T-cell (primary cell): ENCODE data around the gene PLA2G2A. TPM values are rescaled to one million over a fixed set of nuclear protein-coding genes. Genes with fewer than 3 reads are reported as not detected.
"Not testable (repeated sequence)": the region's sequence is repeated elsewhere in the genome, so short reads cannot be mapped to it uniquely, and the experiment has no call there.

Experiments used
- ATAC-seq, 4 experiments: fragments of 200-7000 bp in 3 of 4; fragments of 150-1000 bp in 1 of 4; cut with Tn5 transposase; replicated peaks in 1 of 4; 1 replicate in 3 of 4; 2 replicates in 1 of 4; pipeline ENCODE4 v1.10.0; 2021; ENCODE audit warnings: moderate library complexity in 3 of 4, mild to moderate bottlenecking in 2 of 4, moderate number of reproducible peaks in 1 of 4
- CTCF ChIA-PET, 2 donors: fragments of 300-600 bp; sonication (Branson Sonifier 250); formaldehyde crosslinking; loops; one replicate each; lab custom pipeline; 2022; ENCODE audit warnings: antibody characterized with exemption in 2 of 2; lab: Charles Lee
- POLR2A ChIA-PET, 2 donors: fragments of 300-600 bp; sonication (Branson Sonifier 250); formaldehyde crosslinking; loops; one replicate each; lab custom pipeline; 2022; ENCODE audit warnings: antibody characterized with exemption in 2 of 2; lab: Charles Lee
- DNase-seq, 35 experiments: peaks; one replicate each; pipeline versions ENCODE4 v3.0.0 to v3.0.0-alpha.2; 2013 to 2023
- H3K27ac ChIP-seq: one replicate; pipeline ENCODE4 v1.5.1; 2013; ENCODE audit warnings: low read length
- H3K27me3 ChIP-seq, 2 experiments: replicated peaks in 1 of 2; 1 replicate in 1 of 2; 2 replicates in 1 of 2; pipeline versions ENCODE4 v1.6.1 to v1.7.0; 2013; ENCODE audit warnings: low read length in 1 of 2, mixed read lengths in 1 of 2; ENCODE audit not compliant: control insufficient read depth in 2 of 2, insufficient read depth in 2 of 2; ENCODE audit errors: extremely low read depth in 1 of 2
- H3K36me3 ChIP-seq, 2 donors: 1 replicate in 1 of 2; 2 replicates in 1 of 2; pipeline versions ENCODE4 v1.6.1 to v1.7.0; 2013; ENCODE audit warnings: low read length in 1 of 2; ENCODE audit not compliant: control insufficient read depth in 2 of 2, insufficient read depth in 1 of 2; ENCODE audit errors: extremely low read depth in 1 of 2
- H3K4me1 ChIP-seq, 2 experiments: 1 replicate in 1 of 2; 2 replicates in 1 of 2; pipeline versions ENCODE4 v1.6.1 to v1.7.0; 2013; ENCODE audit warnings: low read length in 2 of 2, mixed read lengths in 1 of 2; ENCODE audit not compliant: insufficient read depth in 2 of 2, control insufficient read depth in 1 of 2; ENCODE audit errors: extremely low read depth in 1 of 2
- H3K4me3 ChIP-seq, 2 donors: 1 replicate in 1 of 2; 2 replicates in 1 of 2; pipeline versions ENCODE4 v1.5.1 to v1.7.0; 2013; ENCODE audit warnings: mild to moderate bottlenecking in 2 of 2, low read length in 1 of 2, moderate library complexity in 1 of 2; ENCODE audit not compliant: control insufficient read depth in 1 of 2; ENCODE audit errors: extremely low read depth in 1 of 2
- H3K9me3 ChIP-seq: 2 replicates; pipeline ENCODE4 v1.7.0; 2013
- H3K27ac Mint-ChIP-seq, 2 donors: one replicate each; pipeline ENCODE4 v1.8.0; 2020 to 2021; ENCODE audit warnings: mild to moderate bottlenecking in 2 of 2, mixed read lengths in 2 of 2
- H3K27me3 Mint-ChIP-seq, 2 donors: one replicate each; pipeline ENCODE4 v1.8.0; 2021 to 2022; ENCODE audit warnings: mixed read lengths in 2 of 2
- H3K36me3 Mint-ChIP-seq: one replicate; pipeline ENCODE4 v1.8.0; 2021; ENCODE audit warnings: mixed read lengths
- H3K4me1 Mint-ChIP-seq, 3 donors: one replicate each; pipeline ENCODE4 v1.8.0; 2020 to 2022; ENCODE audit warnings: mixed read lengths in 3 of 3, mild to moderate bottlenecking in 1 of 3
- H3K4me3 Mint-ChIP-seq, 3 donors: one replicate each; pipeline ENCODE4 v1.8.0; 2020 to 2022; ENCODE audit warnings: mild to moderate bottlenecking in 3 of 3, mixed read lengths in 3 of 3, moderate library complexity in 3 of 3
- H3K9me3 Mint-ChIP-seq, 3 donors: one replicate each; pipeline ENCODE4 v1.8.0; 2020 to 2022; ENCODE audit warnings: mixed read lengths in 3 of 3
- WGBS: methylation state at CpG from one replicate; pipeline ENCODE4 v1.1.5; 2013; ENCODE audit warnings: missing lambda C conversion rate; ENCODE audit not compliant: insufficient coverage; 5-methylcytosine and 5-hydroxymethylcytosine counted together
- total RNA-seq, 35 experiments: library from RNA in 6 of 35; stranded (reverse) in 6 of 35; fragments of 120-200 nt in 1 of 35; gene quantifications; one replicate each; pipeline versions ENCODE4 v1.2.1 to v1.2.4 and lab custom pipeline; 2013 to 2026

The PLA2G2A gene
- total RNA-seq, 5 donors from 2014 or later (not counting 1 experiment from before 2014, with no cell fraction given), result not detected

GRCh38 chr1:19934336-19934735, 45.1 kb downstream of the PLA2G2A start:
- Histone ChIP-seq H3K4me3 (no peak overlapping the region), H3K36me3 (no peaks in the 10 kb centered on the region), H3K9me3 (no peaks in the 10 kb centered on the region), H3K27me3 (peaks cover 0 to 14% of the 10 kb centered on the region in 2 experiments), H3K27ac (no peak overlapping the region), H3K4me1 (no peaks in the 10 kb centered on the region)
- ChIA-PET CTCF (no interaction called here), POLR2A (no interaction called here)
- H3K4me3 Mint-ChIP-seq, result no peak overlapping the region
- DNase-seq, result no peak
- H3K27me3 Mint-ChIP-seq, result peaks cover 1 to 3% of the 10 kb centered on the region in 2 donors
- H3K36me3 Mint-ChIP-seq, result no peaks in the 10 kb centered on the region
- peaks cover 17 to 35% (median 20%) of the 10 kb centered on the region in 3 donors for H3K9me3 Mint-ChIP-seq
- no peaks in the 10 kb centered on the region for H3K4me1 Mint-ChIP-seq
- no peak overlapping the region for H3K27ac Mint-ChIP-seq
- whole genome bisulfite sequencing, result 88% methylated on average over 5 of the region's 7 CpGs
- ATAC-seq, result no peak

- ATAC-seq, result no peak
- H3K27ac Mint-ChIP-seq, result no peak overlapping the region
- no peak overlapping the region for H3K27ac ChIP-seq
- peaks cover 0 to 14% of the 10 kb centered on the region in 2 experiments for H3K27me3 ChIP-seq
- H3K4me1 Mint-ChIP-seq, result no peaks in the 10 kb centered on the region
- H3K36me3 ChIP-seq, result no peaks in the 10 kb centered on the region
- peaks cover 17 to 36% (median 22%) of the 10 kb centered on the region in 3 donors for H3K9me3 Mint-ChIP-seq
- ChIA-PET POLR2A (no interaction called here), CTCF (no interaction called here)
- no peak overlapping the region for H3K4me3 ChIP-seq
- no peaks in the 10 kb centered on the region for H3K9me3 ChIP-seq
- H3K4me3 Mint-ChIP-seq, result no peak overlapping the region
- DNase-seq, result no peak
- H3K4me1 ChIP-seq, result no peaks in the 10 kb centered on the region
- H3K27me3 Mint-ChIP-seq, result peaks cover 1 to 6% of the 10 kb centered on the region in 2 donors
- H3K36me3 Mint-ChIP-seq, result no peaks in the 10 kb centered on the region
- 29% methylated on average over 1 of the region's 1 CpG for WGBS
Measured at GRCh38 chr1:19932866-19933265, 46.6 kb downstream of the PLA2G2A start.

GRCh38 chr1:19927130-19927421, 52.3 kb downstream of the PLA2G2A start:
- H3K4me3 Mint-ChIP-seq, H3K4me3 ChIP-seq, CTCF ChIA-PET, H3K36me3 Mint-ChIP-seq, POLR2A ChIA-PET, DNase-seq, H3K4me1 Mint-ChIP-seq, H3K27ac Mint-ChIP-seq, ATAC-seq, H3K27ac ChIP-seq, H3K4me1 ChIP-seq, H3K9me3 ChIP-seq, H3K36me3 ChIP-seq: not testable (repeated sequence)
- peaks cover 0 to 14% of the 10 kb centered on the region in 2 experiments for H3K27me3 ChIP-seq
- H3K9me3 Mint-ChIP-seq, result peaks cover 9 to 26% (median 15%) of the 10 kb centered on the region in 3 donors
- peaks cover 2 to 16% of the 10 kb centered on the region in 2 donors for H3K27me3 Mint-ChIP-seq
- WGBS, result no CpG with 5 or more reads among the region's 3 CpGs

GRCh38 chr1:19926296-19927129, 52.9 kb downstream of the PLA2G2A start:
- CTCF ChIA-PET, result no interaction called here
- H3K36me3 Mint-ChIP-seq, result no peaks in the 10 kb centered on the region
- no peak overlapping the region for H3K27ac Mint-ChIP-seq
- WGBS, result 100% methylated on average over 1 of the region's 8 CpGs
- peaks cover 2 to 16% of the 10 kb centered on the region in 2 donors for H3K27me3 Mint-ChIP-seq
- Histone ChIP-seq H3K27ac (no peak overlapping the region), H3K9me3 (no peaks in the 10 kb centered on the region), H3K4me1 (no peaks in the 10 kb centered on the region), H3K4me3 (no peak overlapping the region), H3K27me3 (peaks cover 0 to 18% of the 10 kb centered on the region in 2 experiments), H3K36me3 (no peaks in the 10 kb centered on the region)
- H3K4me3 Mint-ChIP-seq, result no peak overlapping the region
- POLR2A ChIA-PET, result no interaction called here
- no peak for DNase-seq
- no peaks in the 10 kb centered on the region for H3K4me1 Mint-ChIP-seq
- H3K9me3 Mint-ChIP-seq, result peaks cover 9 to 21% (median 10%) of the 10 kb centered on the region in 3 donors
- ATAC-seq, result no peak

Other genes with a start within 250 kb of the PLA2G2A start
- gene TMCO4, start 179.7 kb downstream of the PLA2G2A start, total RNA-seq, result 10 to 100 TPM; 17.2 to 29.2 (median 22.3) TPM
- gene RNF186, start 164.3 kb downstream of the PLA2G2A start, total RNA-seq, result not detected
- 10 to 100 TPM; 10.6 to 20.4 (median 13.6) TPM for gene OTUD3, start 97.2 kb downstream of the PLA2G2A start, total RNA-seq
- not detected for gene PLA2G2E, start 56.0 kb downstream of the PLA2G2A start, total RNA-seq
- not detected for gene PLA2G5, start 90.6 kb upstream of the PLA2G2A start, total RNA-seq
- not detected for gene PLA2G2D, start 139.9 kb upstream of the PLA2G2A start, total RNA-seq
- not detected for gene PLA2G2F, start 159.7 kb upstream of the PLA2G2A start, total RNA-seq
- gene UBXN10, start 206.5 kb upstream of the PLA2G2A start, total RNA-seq, result under 1 TPM; 0.06 to 0.30 (median 0.20) TPM
- under 1 TPM in 1 of 5 donors, not detected in 4; 0.85 TPM for gene PLA2G2C, start 206.9 kb upstream of the PLA2G2A start, total RNA-seq